ENCODE measurements around the gene POLR3C.

The POLR3C gene

DNA sequence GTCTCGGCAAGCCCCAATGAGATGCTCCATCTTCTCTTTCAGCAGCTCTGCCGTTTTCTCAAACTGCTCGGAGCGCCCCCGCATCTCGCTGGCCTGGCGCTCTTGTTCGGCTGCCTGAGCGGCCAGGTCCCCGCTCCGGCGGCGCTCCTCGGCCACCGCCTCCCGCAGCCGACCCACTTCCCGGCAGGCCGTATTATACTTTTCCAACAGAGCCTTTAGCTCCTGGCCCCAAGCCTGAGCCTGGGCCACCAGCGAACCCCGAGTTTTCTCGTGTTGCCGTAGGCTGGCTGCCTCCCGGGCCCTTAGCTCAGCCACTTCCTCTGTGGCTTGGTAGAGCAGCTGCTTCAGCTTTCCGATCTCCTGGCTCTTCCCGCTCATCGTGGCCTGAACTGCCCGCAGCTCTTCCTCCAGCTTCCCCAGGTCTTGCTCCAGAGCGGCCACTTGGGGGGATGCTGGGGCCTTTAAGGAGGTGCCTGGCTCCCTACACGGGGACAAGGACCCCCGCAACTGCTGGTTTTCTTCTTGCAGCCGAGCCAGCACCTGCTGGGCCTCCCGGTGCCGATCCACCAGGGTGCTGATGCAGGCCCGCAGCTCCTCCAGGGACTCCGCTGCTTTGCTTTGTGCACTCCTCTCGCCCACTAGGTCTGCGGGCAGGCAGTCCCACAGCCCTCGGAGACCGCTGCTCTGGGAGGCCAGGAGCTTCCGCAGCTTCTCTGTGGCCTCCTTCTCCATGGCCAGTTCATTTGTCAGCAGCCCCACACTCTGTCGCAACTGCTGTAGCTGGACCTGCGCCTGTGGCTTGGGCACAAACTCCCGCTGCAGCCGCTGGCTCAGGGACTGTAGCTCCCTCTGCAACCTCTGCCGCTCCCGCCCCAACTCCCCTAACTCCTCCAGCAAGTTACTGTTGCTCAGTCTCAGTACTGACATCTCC is 48.3 kb downstream of the POLR3C start:
- peak; percentile 80 for DNase-seq (ENCODE audit: low spot score)

DNA sequence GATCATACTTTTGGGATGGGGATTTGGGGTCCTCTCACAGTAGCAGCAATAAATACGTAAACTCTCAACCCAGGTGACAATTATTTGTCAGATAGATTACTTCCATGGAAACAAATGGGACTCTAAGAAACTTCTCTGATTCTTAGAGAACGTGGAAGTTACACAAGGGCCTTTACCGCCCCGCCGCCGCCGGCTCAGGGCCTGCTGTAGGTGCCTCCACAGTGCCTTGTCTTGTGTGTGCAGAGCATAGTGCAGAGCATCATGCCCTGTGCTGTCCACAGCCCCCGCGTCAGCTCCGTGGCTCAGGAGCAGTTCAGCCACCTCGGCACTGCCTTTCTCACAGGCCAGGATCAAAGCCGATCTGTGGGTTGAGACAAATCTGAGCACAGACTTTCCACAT is 50.6 kb downstream of the POLR3C start:
- no peak for DNase-seq (ENCODE audit: low spot score)

GRCh38 chr1:145877923-145878486 is 54.0 kb downstream of the POLR3C start:
- no peak for DNase-seq (ENCODE audit: low spot score)

GRCh38 chr1:145878724-145879123 is 54.7 kb downstream of the POLR3C start:
- DNase-seq (ENCODE audit: low spot score), result no peak

- DNase-seq (ENCODE audit: low spot score), result no peak
These were observed 55.8 kb downstream of the POLR3C start for GRCh38 chr1:145879775-145880174.

DNA sequence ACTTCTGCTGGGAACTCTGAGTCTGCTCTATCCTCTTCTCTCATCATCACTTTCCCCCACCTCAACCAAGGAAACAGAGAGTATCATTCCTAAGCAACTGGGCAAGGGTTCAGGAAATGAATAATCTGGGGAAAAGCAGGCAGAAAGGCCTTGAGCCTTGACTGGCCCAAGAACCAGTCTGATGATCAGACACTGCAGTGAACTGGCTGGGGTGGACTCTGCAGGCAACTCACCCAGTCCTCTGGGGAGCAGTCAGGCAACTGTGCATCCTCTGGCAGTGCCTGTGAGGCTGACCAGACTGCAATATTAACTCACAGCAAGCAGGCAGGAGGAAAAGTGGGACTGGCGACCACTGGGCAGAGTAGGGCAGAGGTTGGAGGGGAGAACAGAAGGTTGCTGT is 60.7 kb downstream of the POLR3C start:
- no peak for DNase-seq (ENCODE audit: low spot score)

DNA sequence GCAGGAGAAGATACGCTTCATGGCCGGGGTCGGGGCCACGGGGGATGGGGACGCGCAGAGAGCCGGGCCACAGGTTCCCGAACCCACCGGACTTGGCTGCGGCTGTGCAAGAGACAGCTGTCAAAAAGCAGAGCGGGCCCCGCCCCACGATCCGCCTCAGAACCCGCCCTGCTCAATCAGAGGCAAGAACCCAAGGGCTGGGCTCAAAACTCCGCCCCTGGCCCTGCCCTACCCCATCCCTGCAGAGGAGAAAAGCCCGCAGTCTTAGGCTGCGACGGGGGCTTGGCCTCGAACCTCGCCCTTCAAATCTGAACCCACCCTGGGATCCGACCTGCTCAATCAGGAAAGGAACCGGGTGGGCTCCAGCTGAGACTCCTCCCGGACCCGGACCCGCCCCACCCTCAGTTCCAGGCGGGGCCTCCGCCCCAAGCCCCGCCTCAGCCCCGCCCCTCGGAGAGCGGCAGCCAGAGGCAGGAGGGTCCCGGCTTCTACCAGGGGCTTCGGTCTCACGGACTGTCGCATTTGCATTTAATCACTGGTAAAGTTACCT is 61.8 kb downstream of the POLR3C start, which contains the start of gene ANKRD35:
TSS of gene ANKRD35 (minus strand) at position 129 of the 550 bp plus-strand sequence. CDS start at position 21, 108 bp downstream.
- DNase-seq (ENCODE audit: low spot score), result peak; percentile 81

DNA sequence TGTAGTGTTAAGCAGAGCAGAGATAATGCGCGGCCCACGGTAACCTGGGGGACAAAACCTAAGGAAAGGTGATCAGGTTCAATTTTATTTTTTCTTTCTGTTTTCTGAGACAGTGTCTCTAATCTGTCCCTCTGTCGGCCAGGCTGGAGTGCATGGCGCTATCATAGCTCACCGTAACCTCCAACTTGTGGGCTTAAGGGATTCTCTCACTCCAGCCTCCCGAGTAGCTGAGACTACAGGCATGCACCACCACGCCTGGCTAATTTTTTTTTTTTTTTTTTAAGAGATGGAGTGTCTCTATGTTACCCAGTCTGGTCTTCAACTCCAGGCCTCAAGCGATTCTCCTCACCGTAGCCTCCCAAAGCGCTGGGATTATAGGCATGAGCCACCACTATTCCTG is 62.4 kb downstream of the POLR3C start:
- no peak for DNase-seq (ENCODE audit: low spot score)

DNA sequence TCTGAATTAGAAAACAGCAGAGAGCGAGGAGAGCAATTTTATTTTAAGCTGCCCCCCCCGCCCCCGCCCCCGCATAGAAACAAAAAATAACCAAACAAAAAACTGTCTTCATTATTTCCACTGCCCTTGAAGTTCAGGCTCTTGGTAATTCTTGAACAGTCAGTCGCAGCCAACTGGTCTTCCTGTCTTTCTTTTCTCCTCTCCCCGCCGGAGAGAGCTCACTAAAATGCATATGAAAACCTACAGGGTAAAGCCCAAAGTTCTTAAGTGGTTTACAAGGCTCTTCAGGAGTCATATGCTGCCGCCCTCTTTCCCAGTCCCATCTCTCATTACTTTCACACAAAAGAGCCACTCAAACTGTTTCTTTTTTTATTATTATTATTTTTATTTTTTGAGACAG is 62.8 kb downstream of the POLR3C start:
- DNase-seq (ENCODE audit: low spot score), result no peak

DNA sequence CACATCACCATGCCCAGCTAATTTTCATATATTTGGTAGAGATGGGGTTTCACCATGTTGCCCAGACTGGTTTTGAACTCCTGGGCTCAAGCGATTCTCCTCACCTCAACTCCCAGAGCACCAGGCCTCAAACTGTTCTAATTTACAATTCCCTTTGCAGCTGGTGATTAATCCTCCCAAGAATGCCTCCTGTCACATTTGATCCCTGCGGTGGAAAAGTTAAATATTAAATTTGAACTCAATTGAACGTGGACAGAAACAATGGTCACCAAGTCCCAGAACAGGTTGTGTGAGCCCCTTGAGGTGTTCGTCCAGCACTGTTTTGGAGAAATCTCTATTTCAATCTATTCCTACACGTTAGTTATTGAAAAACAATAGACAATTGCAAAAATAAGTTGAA is 63.6 kb downstream of the POLR3C start:
- no peak for DNase-seq (ENCODE audit: low spot score)

DNA sequence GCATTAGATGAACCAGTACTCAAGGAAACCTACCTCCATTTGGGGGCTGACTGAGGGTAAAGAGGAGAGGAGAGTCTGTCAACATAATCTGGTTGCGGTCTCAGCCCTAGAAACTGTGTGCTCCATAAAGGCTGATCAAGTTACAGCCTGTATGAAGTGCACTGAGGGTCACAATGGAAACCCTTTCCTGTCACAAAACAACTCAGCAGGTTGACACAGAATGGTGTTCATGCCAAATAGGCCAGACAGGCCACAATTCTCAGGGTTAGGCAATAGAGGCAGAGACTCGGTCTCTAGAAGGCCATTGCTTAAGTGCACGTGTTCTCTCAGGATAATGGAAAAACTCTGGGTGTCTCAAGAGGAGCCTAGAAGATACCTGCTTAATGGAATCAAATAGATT is 65.7 kb downstream of the POLR3C start:
- no peak for DNase-seq (ENCODE audit: low spot score)

DNA sequence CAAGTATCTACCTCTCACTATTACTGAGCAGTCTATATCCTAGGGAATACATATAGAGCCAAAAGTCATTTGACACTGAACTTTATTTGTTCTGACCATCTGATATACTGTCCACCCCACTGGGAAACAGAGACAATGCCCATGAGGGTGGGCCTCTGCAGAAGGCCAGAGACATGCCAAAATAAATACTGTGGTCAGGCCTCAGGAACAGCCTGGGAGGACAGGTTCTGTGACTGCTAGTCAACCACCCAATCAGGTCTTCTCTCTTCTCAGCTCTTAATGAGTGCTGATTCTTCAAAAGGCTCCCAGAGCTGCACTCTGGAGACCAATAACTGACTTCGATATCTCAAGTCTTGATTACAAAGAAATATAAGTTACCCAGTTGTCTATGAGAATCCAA is 67.1 kb downstream of the POLR3C start:
- no peak for DNase-seq (ENCODE audit: low spot score)

GRCh38 chr1:145891587-145892485 is 67.8 kb downstream of the POLR3C start:
- DNase-seq (ENCODE audit: low spot score), result peak; percentile 95

GRCh38 chr1:145892486-145893087 is 68.6 kb downstream of the POLR3C start:
- DNase-seq (ENCODE audit: low spot score), result no peak

DNA sequence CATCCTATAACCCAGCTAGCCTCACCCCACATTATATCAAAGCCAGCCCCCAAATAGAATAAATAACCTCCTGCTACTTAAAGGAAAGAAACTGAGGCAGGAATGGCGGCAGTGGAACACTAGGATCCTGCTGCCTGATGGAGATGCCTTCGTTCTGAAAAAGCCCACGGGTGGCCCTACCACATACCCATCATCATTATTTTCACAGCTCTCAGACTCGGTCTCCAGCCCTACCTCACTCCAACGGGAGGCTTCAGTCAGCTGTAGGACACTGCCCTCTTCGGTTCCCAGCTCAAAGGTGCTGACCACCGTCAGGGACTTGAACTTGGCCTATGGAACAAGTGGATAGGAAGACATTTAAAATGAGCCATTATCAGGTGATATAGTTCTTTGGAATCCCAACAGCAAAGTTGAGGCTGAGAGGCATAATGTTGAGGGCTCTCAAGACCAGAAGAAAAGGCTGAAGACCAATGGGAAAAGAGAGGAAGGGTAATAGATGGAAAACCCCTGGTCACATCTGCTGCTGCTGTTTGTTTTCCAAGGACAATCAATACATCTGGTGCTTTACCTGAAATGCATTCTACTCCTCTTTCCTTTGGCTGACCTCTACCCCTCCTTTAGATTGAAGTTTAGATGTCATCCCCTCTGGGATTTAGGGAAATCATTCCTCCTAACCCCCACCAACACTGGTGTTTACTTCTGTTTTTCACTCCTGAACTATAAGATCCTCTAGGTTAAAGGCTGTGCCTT is 69.5 kb downstream of the POLR3C start:
- no peak for DNase-seq (ENCODE audit: low spot score)

Small RNAs within 50 kb of the gene (small RNA-seq; reads per million reads assigned to genes)
- 0 reads per million in 2 experiments for gene MIR6736

All from SK-N-DZ (cell line).